B cell (primary cell): ENCODE results near the gene MTHFD1L. TPM values are rescaled to one million over a fixed set of nuclear protein-coding genes. Genes with fewer than 3 reads are reported as not detected.

ENCODE experiments used
- ATAC-seq: fragments of 200-7000 bp; cut with Tn5 transposase; one replicate; pipeline ENCODE4 v1.10.0; 2021; ENCODE audit warnings: low read depth, mild to moderate bottlenecking, moderate number of reproducible peaks, moderate library complexity
- CTCF ChIA-PET: fragments of 350-600 bp; sonication (Branson Sonifier 250); formaldehyde crosslinking; loops from one replicate; lab custom pipeline; 2021; ENCODE audit warnings: antibody characterized with exemption, inconsistent platforms; lab: Charles Lee
- POLR2A ChIA-PET: fragments of 350-600 bp; sonication (Branson Sonifier 250); formaldehyde crosslinking; loops from one replicate; lab custom pipeline; 2021; ENCODE audit warnings: antibody characterized with exemption; lab: Charles Lee
- DNase-seq: peaks from one replicate; pipeline ENCODE4 v3.0.0; 2013
- H2AFZ ChIP-seq: 2 replicates; pipeline ENCODE4 v1.6.1; 2012; ENCODE audit warnings: mild to moderate bottlenecking, low read depth, low read length; ENCODE audit not compliant: insufficient read depth, poor library complexity, severe bottlenecking
- H3K27ac ChIP-seq, 2 donors: 1 replicate in 1 of 2; 2 replicates in 1 of 2; pipeline ENCODE4 v1.5.1; 2012 to 2013; ENCODE audit warnings: low read length in 2 of 2, mild to moderate bottlenecking in 2 of 2, moderate library complexity in 1 of 2
- H3K27me3 ChIP-seq, 4 experiments: fragments of 200-600 bp in 1 of 4; sonication (generic) in 1 of 4; replicated peaks in 1 of 4; 1 replicate in 2 of 4; 2 replicates in 2 of 4; pipeline versions ENCODE4 v1.6.1 to v1.7.0; 2013 to 2016; ENCODE audit warnings: low read length in 3 of 4, mild to moderate bottlenecking in 2 of 4, mixed read lengths in 1 of 4, moderate library complexity in 1 of 4; ENCODE audit not compliant: insufficient read depth in 4 of 4, control insufficient read depth in 3 of 4; ENCODE audit errors: control extremely low read depth in 1 of 4
- H3K36me3 ChIP-seq, 2 experiments: replicated peaks in 1 of 2; 1 replicate in 1 of 2; 2 replicates in 1 of 2; pipeline versions ENCODE4 v1.6.1 to v1.7.1; 2013; ENCODE audit warnings: low read length in 1 of 2; ENCODE audit not compliant: insufficient read depth in 2 of 2, control insufficient read depth in 1 of 2; ENCODE audit errors: control extremely low read depth in 1 of 2, extremely low read depth in 1 of 2
- H3K4me1 ChIP-seq, 2 donors: fragments of 200-600 bp in 1 of 2; sonication (generic) in 1 of 2; 1 replicate in 1 of 2; 2 replicates in 1 of 2; pipeline versions ENCODE4 v1.5.1 to v1.6.1; 2013 to 2017; ENCODE audit warnings: low read length in 2 of 2; ENCODE audit not compliant: control insufficient read depth in 2 of 2, insufficient read depth in 2 of 2
- H3K4me2 ChIP-seq: replicated peaks from 2 replicates; pipeline ENCODE3; 2012; ENCODE audit warnings: mild to moderate bottlenecking, low read depth, low read length; ENCODE audit not compliant: poor library complexity, severe bottlenecking
- H3K4me3 ChIP-seq, 5 experiments: fragments of 200-600 bp in 1 of 5; sonication (generic) in 1 of 5; 1 replicate in 3 of 5; 2 replicates in 2 of 5; pipeline versions ENCODE4 v1.5.1 to v1.7.0; 2011 to 2016; ENCODE audit warnings: low read length in 4 of 5, mild to moderate bottlenecking in 4 of 5, low read depth in 2 of 5, control low read depth in 1 of 5, moderate library complexity in 1 of 5; ENCODE audit not compliant: insufficient read depth in 1 of 5; ENCODE audit errors: control extremely low read depth in 1 of 5, extremely low read depth in 1 of 5
- H3K79me2 ChIP-seq: fragments of 200-600 bp; sonication (generic); one replicate; pipeline ENCODE4 v1.6.0; 2016; ENCODE audit warnings: low read length; ENCODE audit not compliant: control insufficient read depth, insufficient read depth
- H3K9ac ChIP-seq: fragments of 200-600 bp; sonication (generic); 2 replicates; pipeline ENCODE4 v1.6.1; 2017; ENCODE audit warnings: mild to moderate bottlenecking, low read length, moderate library complexity
- H3K9me3 ChIP-seq, 3 donors: one replicate each; pipeline versions ENCODE4 v1.6.1 to v1.7.1; 2013; ENCODE audit warnings: low read length in 2 of 3; ENCODE audit not compliant: control insufficient read depth in 2 of 3, insufficient read depth in 1 of 3; ENCODE audit errors: control extremely low read depth in 1 of 3
- H4K20me1 ChIP-seq: 2 replicates; pipeline ENCODE4 v1.6.0; 2012; ENCODE audit warnings: mild to moderate bottlenecking, low read length; ENCODE audit not compliant: insufficient read depth, control insufficient read depth, poor library complexity, severe bottlenecking
- H3K27ac Mint-ChIP-seq: one replicate; pipeline ENCODE4 v1.8.0; 2021; ENCODE audit warnings: mixed read lengths
- H3K27me3 Mint-ChIP-seq: one replicate; pipeline ENCODE4 v1.8.0; 2021; ENCODE audit warnings: mixed read lengths
- H3K4me1 Mint-ChIP-seq: one replicate; pipeline ENCODE4 v1.8.0; 2021; ENCODE audit warnings: mixed read lengths
- H3K4me3 Mint-ChIP-seq: one replicate; pipeline ENCODE4 v1.8.0; 2021; ENCODE audit warnings: mixed read lengths
- H3K9me3 Mint-ChIP-seq: one replicate; pipeline ENCODE4 v1.8.0; 2022; ENCODE audit warnings: mixed read lengths; ENCODE audit not compliant: insufficient read depth
- EZH2 ChIP-seq: IDR thresholded peaks from 2 replicates; pipeline ENCODE4 v1.6.1; 2012; ENCODE audit warnings: borderline replicate concordance, low read depth, mild to moderate bottlenecking, moderate library complexity, low read length; ENCODE audit not compliant: insufficient read depth, poor library complexity, severe bottlenecking
- WGBS: methylation state at CpG from one replicate; pipeline ENCODE4 v1.1.5; 2013; ENCODE audit warnings: missing lambda C conversion rate; ENCODE audit not compliant: insufficient coverage; 5-methylcytosine and 5-hydroxymethylcytosine counted together
- intact Hi-C: fragments of 100-400 bp; cut with micrococcal nuclease; formaldehyde crosslinking; loops from one replicate; pipeline ENCODE4 v1.10.0; 2022
- polyA plus RNA-seq: library from polyadenylated mRNA; depleted of rRNA; stranded (reverse); fragments of >200 nt; gene quantifications from 2 replicates; pipeline ENCODE4 v1.2.3, GENCODE V29; 2012
- total RNA-seq, 2 donors: library from RNA; stranded (reverse); fragments of 120-200 nt in 1 of 2; gene quantifications; 1 replicate in 1 of 2; 2 replicates in 1 of 2; pipeline versions ENCODE4 v1.2.3 to v1.2.4, GENCODE V29; 2013 to 2022
- TF ChIP-seq, protein P1 (sequence below): fragments of 200-600 bp; IDR thresholded peaks from one replicate; pipeline ENCODE4 v1.8.0; 2022; ENCODE audit warnings: antibody characterized with exemption, mild to moderate bottlenecking

Gene MTHFD1L
- total and polyA plus RNA-seq, 2 donors (not counting 1 experiment from before 2014, with no cell fraction given), result 2.9 to 16.1 TPM

GRCh38 chr6:150894191-150894744 lies 28.8 kb downstream of the MTHFD1L start:
- POLR2A ChIA-PET, result no interaction called here
- no peaks in the 10 kb centered on the region for H3K27me3 Mint-ChIP-seq
- H3K9me3 Mint-ChIP-seq, result no peaks in the 10 kb centered on the region
- intact Hi-C loops, result loop anchor here (5.0 kb wide), 1 partner anchor 1373 kb away; no protein-coding TSS in a partner anchor
- DNase-seq, result no peak
- Histone ChIP-seq H3K9ac (no peak overlapping the region), H3K36me3 (peaks cover 0 to 3% of the 10 kb centered on the region in 2 experiments), H3K4me1 (peaks cover 0 to 12% of the 10 kb centered on the region in 2 donors), H3K9me3 (no peaks in the 10 kb centered on the region), H3K27me3 (no peaks in the 10 kb centered on the region), H3K4me3 (no peak overlapping the region), H4K20me1 (no peaks in the 10 kb centered on the region), H3K4me2 (no peak overlapping the region), H3K27ac (no peak overlapping the region), H2AFZ (no peak overlapping the region), H3K79me2 (no peaks in the 10 kb centered on the region)
- TF ChIP-seq EZH2, result no peak
- TF ChIP-seq, protein P1, sequence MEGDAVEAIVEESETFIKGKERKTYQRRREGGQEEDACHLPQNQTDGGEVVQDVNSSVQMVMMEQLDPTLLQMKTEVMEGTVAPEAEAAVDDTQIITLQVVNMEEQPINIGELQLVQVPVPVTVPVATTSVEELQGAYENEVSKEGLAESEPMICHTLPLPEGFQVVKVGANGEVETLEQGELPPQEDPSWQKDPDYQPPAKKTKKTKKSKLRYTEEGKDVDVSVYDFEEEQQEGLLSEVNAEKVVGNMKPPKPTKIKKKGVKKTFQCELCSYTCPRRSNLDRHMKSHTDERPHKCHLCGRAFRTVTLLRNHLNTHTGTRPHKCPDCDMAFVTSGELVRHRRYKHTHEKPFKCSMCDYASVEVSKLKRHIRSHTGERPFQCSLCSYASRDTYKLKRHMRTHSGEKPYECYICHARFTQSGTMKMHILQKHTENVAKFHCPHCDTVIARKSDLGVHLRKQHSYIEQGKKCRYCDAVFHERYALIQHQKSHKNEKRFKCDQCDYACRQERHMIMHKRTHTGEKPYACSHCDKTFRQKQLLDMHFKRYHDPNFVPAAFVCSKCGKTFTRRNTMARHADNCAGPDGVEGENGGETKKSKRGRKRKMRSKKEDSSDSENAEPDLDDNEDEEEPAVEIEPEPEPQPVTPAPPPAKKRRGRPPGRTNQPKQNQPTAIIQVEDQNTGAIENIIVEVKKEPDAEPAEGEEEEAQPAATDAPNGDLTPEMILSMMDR, result no peak
- 100% methylated on average over 7 of the region's 8 CpGs for WGBS
- peaks cover 15% of the 10 kb centered on the region for H3K4me1 Mint-ChIP-seq
- CTCF ChIA-PET, result interaction anchor here (1.4 to 11.5 kb wide), 3 partner anchors 120 to 441 kb away, joined by 3 to 297 read pairs (median 26); no protein-coding TSS in a partner anchor
- H3K4me3 Mint-ChIP-seq, result no peak overlapping the region
- no peak for ATAC-seq
- H3K27ac Mint-ChIP-seq, result no peak overlapping the region

GRCh38 chr6:150894935-150895552 lies 29.5 kb downstream of the MTHFD1L start:
- Histone ChIP-seq H4K20me1 (no peaks in the 10 kb centered on the region), H3K9me3 (no peaks in the 10 kb centered on the region), H3K36me3 (peaks cover 0 to 3% of the 10 kb centered on the region in 2 experiments), H3K9ac (no peak overlapping the region), H3K27ac (no peak overlapping the region), H3K27me3 (no peaks in the 10 kb centered on the region), H2AFZ (no peak overlapping the region), H3K4me3 (no peak overlapping the region), H3K4me1 (peaks cover 0 to 12% of the 10 kb centered on the region in 2 donors), H3K4me2 (no peak overlapping the region), H3K79me2 (no peaks in the 10 kb centered on the region)
- peaks cover 15% of the 10 kb centered on the region for H3K4me1 Mint-ChIP-seq
- CTCF ChIA-PET, result interaction anchor here (0.6 to 11.5 kb wide), 3 partner anchors 10 to 607 kb away, joined by 6 to 297 read pairs (median 7); no protein-coding TSS in a partner anchor
- 45% methylated on average over 9 of the region's 12 CpGs for WGBS
- peak; percentile 28 for ATAC-seq
- intact Hi-C loops, result loop anchor here (5.0 kb wide), 1 partner anchor 1372 kb away; no protein-coding TSS in a partner anchor
- no peaks in the 10 kb centered on the region for H3K9me3 Mint-ChIP-seq
- H3K27ac Mint-ChIP-seq, result no peak overlapping the region
- no peak for DNase-seq
- TF ChIP-seq, protein P1, result no peak
- no peak for TF ChIP-seq EZH2
- no peak overlapping the region for H3K4me3 Mint-ChIP-seq
- H3K27me3 Mint-ChIP-seq, result no peaks in the 10 kb centered on the region
- POLR2A ChIA-PET, result no interaction called here
